ENCODE data around the gene CDH15. TPM values are rescaled to one million over a fixed set of nuclear protein-coding genes. Genes with fewer than 3 reads are reported as not detected.
A peak's percentile ranks its signal among the peaks of the same experiment; 100 is the strongest.

The CDH15 gene
- total and polyA plus RNA-seq, 9 of the 15 experiments (the other 6 are each of a cell fraction or from before 2014, with no cell fraction given): 0.07 to 0.18 TPM; not detected in 7

- no peak for TF ChIP-seq ZNF407 (IDR thresholded peaks at IDR 0.05; ENCODE audit: low read depth)
- no peak for TF ChIP-seq ZNF282 (CRISPR knock-in tag; IDR thresholded peaks at IDR 0.05)
- TF ChIP-seq POLR2B (IDR thresholded peaks at IDR 0.05; ENCODE audit: low read depth, partially characterized antibody): no peak
- TF ChIP-seq CHD2 (IDR thresholded peaks at IDR 0.05; ENCODE audit: low read depth, low read length): no peak
- peak; percentile 82 for TF ChIP-seq TEAD4 (IDR thresholded peaks at IDR 0.05; ENCODE audit: low read length)
- no peak for TF ChIP-seq TEAD4 (CRISPR knock-in tag; IDR thresholded peaks at IDR 0.05; ENCODE audit: borderline replicate concordance)
- no peak for TF ChIP-seq DIDO1 (tag; IDR thresholded peaks at IDR 0.05; ENCODE audit: low read depth)
- TF ChIP-seq FOXP4 (CRISPR knock-in tag; IDR thresholded peaks at IDR 0.05; ENCODE audit: borderline replicate concordance): no peak
- TF ChIP-seq ZMIZ1 (IDR thresholded peaks at IDR 0.05; ENCODE audit: low read depth in 2 of 2, low read length in 2 of 2): 0 out of 4 replicates have a peak, but pooled peaks of 1 of the 2 experiments have one; percentile 9
- no peak for TF ChIP-seq TCF15 (CRISPR knock-in tag; IDR thresholded peaks at IDR 0.05)
- no peak for TF ChIP-seq ZNF644 (tag; IDR thresholded peaks at IDR 0.05; ENCODE audit: low read depth)
- TF ChIP-seq DPF2 (IDR thresholded peaks at IDR 0.05): peak; percentile 91
- no peak for TF ChIP-seq TCF7L2 (IDR thresholded peaks at IDR 0.05; ENCODE audit: low read depth, low read length)
- no peak for TF ChIP-seq DNMT1 (IDR thresholded peaks at IDR 0.05)
Observed at GRCh38 chr16:89219365-89219764, 47.8 kb downstream of the CDH15 start (continued).

Data from K562 (cell line).